ENCODE measurements around the gene CPM. TPM values are rescaled to one million over a fixed set of nuclear protein-coding genes. Genes with fewer than 3 reads are reported as not detected.
"Not testable (repeated sequence)": the region's sequence is repeated elsewhere in the genome, so short reads cannot be mapped to it uniquely, and the experiment has no call there.

CPM gene
- total and polyA plus RNA-seq, 4 donors = 0.56 to 26.6 (median 18.1) TPM

DNA sequence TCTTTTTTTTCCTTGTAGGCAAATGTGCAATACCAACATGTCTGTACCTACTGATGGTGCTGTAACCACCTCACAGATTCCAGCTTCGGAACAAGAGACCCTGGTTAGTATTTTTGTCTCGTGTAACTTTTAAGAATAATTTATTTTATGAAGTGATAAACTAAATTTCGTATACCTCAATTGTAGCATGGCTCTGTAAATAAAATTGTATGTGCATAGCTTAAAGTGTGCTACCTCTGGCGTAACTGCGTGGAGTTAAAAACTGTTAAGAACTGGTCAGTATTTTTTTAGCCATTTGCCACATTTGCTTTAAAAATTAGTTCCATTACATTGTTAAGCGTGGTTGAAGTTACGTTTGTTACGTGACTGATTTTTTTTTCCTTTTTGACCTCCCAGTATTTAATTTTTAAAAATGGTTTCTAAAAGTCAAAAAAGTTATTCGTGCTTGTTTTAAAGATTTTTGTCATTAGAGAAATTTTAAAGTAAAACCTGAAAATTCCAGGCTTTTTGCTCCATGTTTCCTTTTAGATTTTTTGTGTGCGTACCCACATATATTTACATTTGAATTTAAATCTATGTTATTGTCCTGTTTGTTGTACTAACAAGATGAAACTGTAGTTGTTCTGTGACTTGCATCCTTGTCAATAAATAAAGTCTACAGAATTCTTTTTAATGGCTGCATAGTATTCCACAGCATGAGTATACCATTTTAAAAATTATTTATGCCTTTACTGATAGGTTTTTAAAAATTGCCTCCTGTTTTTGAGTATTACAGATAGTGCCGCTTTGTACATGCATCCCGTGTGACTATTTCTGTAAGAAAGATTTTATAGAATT, 123.6 kb downstream of the CPM start:
- Histone ChIP-seq H3K4me3 (ENCODE audit: low read length in 2 of 2) (peak overlapping the region; percentile 91 to 92), H3K36me3 (ENCODE audit: control insufficient read depth in 1 of 2, insufficient read depth in 2 of 2, low read length in 1 of 2) (peaks cover 0 to 2% of the 10 kb centered on the region in 2 donors), H3K4me1 (ENCODE audit: control insufficient read depth in 1 of 2, insufficient read depth in 2 of 2, low read length in 2 of 2) (no peaks in the 10 kb centered on the region), H3K27me3 (ENCODE audit: control insufficient read depth in 1 of 2, insufficient read depth in 2 of 2, low read length in 1 of 2) (no peaks in the 10 kb centered on the region), H3K27ac (ENCODE audit: low read depth in 1 of 2, low read length in 2 of 2) (no peak overlapping the region), H3K9me3 (ENCODE audit: control insufficient read depth, low read length) (no peaks in the 10 kb centered on the region)
- no peak for DNase-seq
- intact Hi-C loops (cut with DNase I) = loop anchor here in 1 of 2 donors (2.0 to 10.0 kb wide), 2 partner anchors 63 to 445 kb away; partner anchors contain the start of gene SLC35E3
- ATAC-seq (ENCODE audit: low FRiP score) = no peak
- 67 to 72% methylated on average over 12 of the region's 12 CpGs for WGBS, 2 donors

DNA sequence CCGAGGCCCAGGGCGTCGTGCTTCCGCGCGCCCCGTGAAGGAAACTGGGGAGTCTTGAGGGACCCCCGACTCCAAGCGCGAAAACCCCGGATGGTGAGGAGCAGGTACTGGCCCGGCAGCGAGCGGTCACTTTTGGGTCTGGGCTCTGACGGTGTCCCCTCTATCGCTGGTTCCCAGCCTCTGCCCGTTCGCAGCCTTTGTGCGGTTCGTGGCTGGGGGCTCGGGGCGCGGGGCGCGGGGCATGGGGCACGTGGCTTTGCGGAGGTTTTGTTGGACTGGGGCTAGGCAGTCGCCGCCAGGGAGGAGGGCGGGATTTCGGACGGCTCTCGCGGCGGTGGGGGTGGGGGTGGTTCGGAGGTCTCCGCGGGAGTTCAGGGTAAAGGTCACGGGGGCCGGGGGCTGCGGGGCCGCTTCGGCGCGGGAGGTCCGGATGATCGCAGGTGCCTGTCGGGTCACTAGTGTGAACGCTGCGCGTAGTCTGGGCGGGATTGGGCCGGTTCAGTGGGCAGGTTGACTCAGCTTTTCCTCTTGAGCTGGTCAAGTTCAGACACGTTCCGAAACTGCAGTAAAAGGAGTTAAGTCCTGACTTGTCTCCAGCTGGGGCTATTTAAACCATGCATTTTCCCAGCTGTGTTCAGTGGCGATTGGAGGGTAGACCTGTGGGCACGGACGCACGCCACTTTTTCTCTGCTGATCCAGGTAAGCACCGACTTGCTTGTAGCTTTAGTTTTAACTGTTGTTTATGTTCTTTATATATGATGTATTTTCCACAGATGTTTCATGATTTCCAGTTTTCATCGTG, 124.4 kb downstream of the CPM start:
- Histone ChIP-seq H3K27me3 (ENCODE audit: control insufficient read depth in 1 of 2, insufficient read depth in 2 of 2, low read length in 1 of 2) (no peaks in the 10 kb centered on the region), H3K4me3 (ENCODE audit: low read length in 2 of 2) (peak overlapping the region; percentile 91 to 92), H3K27ac (ENCODE audit: low read depth in 1 of 2, low read length in 2 of 2) (peak overlapping the region; percentile 98 to 99), H3K4me1 (ENCODE audit: control insufficient read depth in 1 of 2, insufficient read depth in 2 of 2, low read length in 2 of 2) (no peaks in the 10 kb centered on the region), H3K36me3 (ENCODE audit: control insufficient read depth in 1 of 2, insufficient read depth in 2 of 2, low read length in 1 of 2) (peaks cover 0 to 2% of the 10 kb centered on the region in 2 donors), H3K9me3 (ENCODE audit: control insufficient read depth, low read length) (no peaks in the 10 kb centered on the region)
- ATAC-seq (ENCODE audit: low FRiP score) (peak; percentile 90), DNase-seq (peak; percentile 90 to 93)
- WGBS, 2 donors = 0% methylated on average over 61 of the region's 61 CpGs
- intact Hi-C loops (cut with DNase I) = loop anchor here in 1 of 2 donors (2.0 to 10.0 kb wide), 2 partner anchors 62 to 444 kb away; partner anchors contain the start of gene SLC35E3

DNA sequence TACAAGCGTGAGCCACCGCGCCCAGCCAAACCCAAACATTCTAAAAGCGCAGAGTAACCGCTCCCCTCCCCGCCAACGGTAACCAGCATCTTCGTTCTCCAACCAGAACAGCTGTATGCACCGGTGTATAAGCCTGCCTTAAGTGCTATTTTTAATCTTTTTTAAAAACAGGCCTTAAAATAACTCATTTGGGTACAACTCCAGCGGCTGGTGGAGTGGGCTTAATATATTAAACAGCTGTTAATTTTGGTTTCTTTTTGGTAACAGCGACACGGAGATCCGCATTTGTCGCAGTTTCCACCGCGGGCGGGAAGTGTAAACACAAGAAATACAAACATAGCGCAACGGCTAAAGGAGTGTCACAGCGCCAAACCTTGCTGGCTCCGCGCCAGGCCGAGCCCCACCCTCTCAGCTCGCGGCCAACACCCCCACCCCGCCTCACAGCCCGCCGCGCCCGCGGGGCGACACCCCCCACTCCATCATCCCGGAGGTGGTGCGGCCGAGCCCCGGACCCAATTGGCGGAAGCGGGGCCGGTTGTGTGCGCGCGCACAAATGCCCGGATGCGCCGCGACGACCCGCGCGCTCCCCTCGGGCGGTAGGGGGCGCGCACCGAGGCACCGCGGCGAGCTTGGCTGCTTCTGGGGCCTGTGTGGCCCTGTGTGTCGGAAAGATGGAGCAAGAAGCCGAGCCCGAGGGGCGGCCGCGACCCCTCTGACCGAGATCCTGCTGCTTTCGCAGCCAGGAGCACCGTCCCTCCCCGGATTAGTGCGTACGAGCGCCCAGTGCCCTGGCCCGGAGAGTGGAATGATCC, 125.2 kb downstream of the CPM start, which contains the start of gene MDM2:
TSS of gene MDM2 (plus strand) at position 602 of the 812 bp plus-strand sequence. CDS start 301 bp downstream, outside the sequence.
- H3K36me3 ChIP-seq (ENCODE audit: control insufficient read depth in 1 of 2, insufficient read depth in 2 of 2, low read length in 1 of 2) = peaks cover 0 to 2% of the 10 kb centered on the region in 2 donors
- 0 to 1% methylated on average over 60 to 72 of the region's 72 CpGs for WGBS, 2 donors
- H3K9me3 ChIP-seq (ENCODE audit: control insufficient read depth, low read length) = no peaks in the 10 kb centered on the region
- no peaks in the 10 kb centered on the region for H3K4me1 ChIP-seq (ENCODE audit: control insufficient read depth in 1 of 2, insufficient read depth in 2 of 2, low read length in 2 of 2)
- peak within 1 kb of the TSS; percentile 98 to 99 for H3K27ac ChIP-seq (ENCODE audit: low read depth in 1 of 2, low read length in 2 of 2)
- intact Hi-C loops (cut with DNase I) = loop anchor here in 1 of 2 donors (2.0 to 10.0 kb wide), 2 partner anchors 61 to 443 kb away; partner anchors contain the start of gene SLC35E3
- DNase-seq (peak; percentile 95 to 98), ATAC-seq (ENCODE audit: low FRiP score) (peak; percentile 98)
- no peaks in the 10 kb centered on the region for H3K27me3 ChIP-seq (ENCODE audit: control insufficient read depth in 1 of 2, insufficient read depth in 2 of 2, low read length in 1 of 2)
- H3K4me3 ChIP-seq (ENCODE audit: low read length in 2 of 2) = peak within 1 kb of the TSS; percentile 91 to 92

DNA sequence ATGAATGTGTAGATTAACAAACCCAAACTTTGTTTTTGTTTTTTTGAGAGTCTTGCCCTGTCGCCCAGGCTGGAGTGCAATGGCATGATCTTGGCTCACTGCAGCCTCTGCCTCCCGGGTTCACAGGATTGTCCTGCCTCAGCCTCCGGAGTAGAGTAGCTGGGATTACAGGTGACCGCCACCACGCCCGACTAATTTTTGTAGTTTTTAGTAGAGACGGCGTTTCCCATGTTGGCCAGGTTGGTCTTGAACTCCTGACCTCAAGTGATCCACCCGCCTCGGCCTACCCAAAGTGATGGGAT, 125.7 kb downstream of the CPM start:
- H3K27me3 ChIP-seq (ENCODE audit: control insufficient read depth in 1 of 2, insufficient read depth in 2 of 2, low read length in 1 of 2); H3K36me3 ChIP-seq (ENCODE audit: control insufficient read depth in 1 of 2, insufficient read depth in 2 of 2, low read length in 1 of 2); H3K9me3 ChIP-seq (ENCODE audit: control insufficient read depth, low read length); ATAC-seq (ENCODE audit: low FRiP score); H3K4me1 ChIP-seq (ENCODE audit: control insufficient read depth in 1 of 2, insufficient read depth in 2 of 2, low read length in 2 of 2): not testable (repeated sequence)
- WGBS, 2 donors = 12 to 14% methylated on average over 10 of the region's 10 CpGs
- H3K27ac ChIP-seq (ENCODE audit: low read depth in 1 of 2, low read length in 2 of 2) = peak overlapping the region; percentile 8 to 68
- H3K4me3 ChIP-seq (ENCODE audit: low read length in 2 of 2) = peak overlapping the region in 1 of 2 donors; percentile 91
- intact Hi-C loops (cut with DNase I) = loop anchor here in 1 of 2 donors (10.0 kb wide), 1 partner anchor 442 kb away; no protein-coding TSS in a partner anchor
- peak in 1 of 2 donors; percentile 83 for DNase-seq

DNA sequence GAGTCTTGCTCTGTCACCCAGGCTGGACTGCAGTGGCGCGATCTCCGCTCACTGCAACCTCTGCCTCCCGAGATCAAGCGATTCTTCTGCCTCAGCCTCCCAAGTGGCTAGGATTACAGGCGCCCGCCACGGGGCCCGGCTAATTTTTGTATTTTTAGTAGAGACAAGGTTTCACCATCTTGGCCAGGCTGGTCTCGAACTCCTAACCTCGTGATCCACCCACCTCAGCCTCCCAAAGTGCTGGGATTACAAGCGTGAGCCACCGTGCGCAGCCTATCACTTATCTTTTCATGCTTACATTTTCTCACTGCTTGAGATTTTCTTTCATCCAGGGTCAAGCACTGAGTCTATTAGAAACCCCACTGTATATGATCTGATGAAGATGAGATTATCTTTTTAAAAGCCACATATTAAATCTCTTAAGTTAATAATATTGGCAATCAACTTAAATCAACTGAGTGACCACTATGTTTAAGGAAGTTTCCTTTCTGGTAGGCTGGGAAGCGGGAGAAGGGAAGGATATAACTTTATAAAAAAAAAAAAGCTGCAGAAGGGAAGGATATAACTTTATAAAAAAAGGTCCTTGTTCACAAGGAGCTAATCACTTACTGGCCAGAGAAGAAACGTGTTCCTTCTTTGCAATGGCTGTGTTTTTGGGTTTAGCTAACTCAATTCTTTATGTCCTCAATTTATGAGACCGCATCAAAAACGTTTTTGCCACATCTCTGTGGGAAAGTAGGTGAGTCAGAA, 126.3 kb downstream of the CPM start:
- no peak overlapping the region for H3K27ac ChIP-seq (ENCODE audit: low read depth in 1 of 2, low read length in 2 of 2)
- WGBS, 2 donors = 89% methylated on average over 18 of the region's 18 CpGs

DNA sequence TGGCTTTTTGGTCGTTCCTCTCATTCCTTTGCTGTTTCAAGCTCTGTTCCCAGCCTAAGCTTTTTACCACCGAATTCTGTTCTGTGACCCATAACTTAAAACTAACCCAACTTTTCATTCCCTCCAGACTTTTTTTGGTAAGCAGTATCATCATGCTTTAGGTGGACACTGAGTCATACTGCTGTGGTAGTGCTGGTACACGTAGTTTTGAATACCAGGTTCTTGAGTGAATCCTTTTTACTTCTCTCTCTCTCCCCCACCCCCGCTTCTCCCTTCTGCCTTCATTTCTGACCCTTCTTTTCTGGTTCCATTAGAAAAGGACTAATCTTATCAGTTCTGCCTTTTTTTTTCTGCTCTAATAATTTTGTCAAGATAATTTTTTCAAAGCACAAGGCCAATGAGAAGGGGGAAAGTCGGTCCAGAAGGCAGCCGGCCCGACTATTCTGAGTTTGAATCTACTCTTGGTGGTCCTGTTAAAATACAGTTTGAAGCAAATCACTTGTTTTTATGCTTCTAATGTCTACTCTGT, 127.3 kb downstream of the CPM start:
- H3K4me3 ChIP-seq (ENCODE audit: low read length in 2 of 2) = no peak overlapping the region
- H3K27me3 ChIP-seq (ENCODE audit: control insufficient read depth in 1 of 2, insufficient read depth in 2 of 2, low read length in 1 of 2) = no peaks in the 10 kb centered on the region
- H3K27ac ChIP-seq (ENCODE audit: low read depth in 1 of 2, low read length in 2 of 2) = no peak overlapping the region
- ATAC-seq (ENCODE audit: low FRiP score) (no peak), DNase-seq (no peak)
- 69 to 77% methylated on average over 7 of the region's 7 CpGs for WGBS, 2 donors
- no peaks in the 10 kb centered on the region for H3K4me1 ChIP-seq (ENCODE audit: control insufficient read depth in 1 of 2, insufficient read depth in 2 of 2, low read length in 2 of 2)
- H3K9me3 ChIP-seq (ENCODE audit: control insufficient read depth, low read length) = no peaks in the 10 kb centered on the region
- no peaks in the 10 kb centered on the region for H3K36me3 ChIP-seq (ENCODE audit: control insufficient read depth in 1 of 2, insufficient read depth in 2 of 2, low read length in 1 of 2)
- intact Hi-C loops (cut with DNase I) = loop anchor here (2.0 to 10.0 kb wide), 2 partner anchors 53 to 441 kb away; no protein-coding TSS in a partner anchor

More for the DNA sequence above, 126.3 kb downstream of the CPM start:
- Histone ChIP-seq H3K4me1 (ENCODE audit: control insufficient read depth in 1 of 2, insufficient read depth in 2 of 2, low read length in 2 of 2) (no peaks in the 10 kb centered on the region), H3K27me3 (ENCODE audit: control insufficient read depth in 1 of 2, insufficient read depth in 2 of 2, low read length in 1 of 2) (no peaks in the 10 kb centered on the region), H3K36me3 (ENCODE audit: control insufficient read depth in 1 of 2, insufficient read depth in 2 of 2, low read length in 1 of 2) (no peaks in the 10 kb centered on the region), H3K4me3 (ENCODE audit: low read length in 2 of 2) (no peak overlapping the region), H3K9me3 (ENCODE audit: control insufficient read depth, low read length) (no peaks in the 10 kb centered on the region)
- intact Hi-C loops (cut with DNase I) = loop anchor here in 1 of 2 donors (10.0 kb wide), 1 partner anchor 442 kb away; no protein-coding TSS in a partner anchor
- DNase-seq (no peak), ATAC-seq (ENCODE audit: low FRiP score) (no peak)

DNA sequence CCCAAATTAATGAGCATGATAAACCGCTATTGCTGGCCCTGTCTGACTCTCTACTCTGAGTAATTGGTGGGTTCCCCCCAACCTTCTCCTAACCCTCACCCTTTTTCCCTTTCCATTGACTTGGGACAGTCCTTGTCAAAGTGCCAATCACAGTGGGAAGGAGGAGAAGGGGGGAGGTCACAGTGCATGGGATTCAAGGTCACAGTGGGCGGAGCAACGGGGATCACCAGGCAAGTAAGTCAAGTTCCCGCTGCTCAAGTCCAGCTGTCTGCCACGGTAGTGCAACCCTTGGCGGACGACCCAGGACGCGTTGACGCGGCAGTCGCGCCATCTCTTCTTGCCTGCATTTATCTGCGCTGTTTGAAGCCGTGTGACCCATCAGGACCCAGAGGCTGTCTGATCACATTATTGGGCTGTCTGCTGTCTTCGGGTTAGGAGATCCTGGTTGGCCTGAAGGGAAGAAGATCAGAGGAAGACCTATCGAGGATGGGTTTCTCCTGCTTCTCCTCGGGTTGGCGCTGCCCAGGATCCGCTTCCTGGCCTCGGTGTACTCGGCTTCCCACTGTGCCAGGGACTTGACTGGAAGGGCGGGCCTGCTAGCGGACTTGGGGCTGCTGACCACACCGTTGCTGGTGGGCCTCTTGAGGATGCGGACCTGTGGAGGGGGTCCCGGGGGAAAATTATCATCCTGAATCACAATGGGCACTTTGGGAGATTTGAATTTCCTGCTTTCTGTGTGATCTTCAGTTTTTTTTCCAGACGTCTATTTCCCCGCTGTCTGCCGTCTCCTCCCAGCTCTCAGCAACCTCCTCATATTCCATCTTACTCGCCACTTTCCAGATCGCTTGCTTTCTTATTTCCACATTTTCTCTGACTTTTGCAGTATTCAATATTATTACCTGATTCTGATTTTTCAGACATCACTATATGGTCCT, 128.0 kb downstream of the CPM start:
- 80 to 86% methylated on average over 31 to 32 of the region's 32 CpGs for WGBS, 2 donors
- intact Hi-C loops (cut with DNase I) = loop anchor here (2.0 to 10.0 kb wide), 2 partner anchors 52 to 440 kb away; no protein-coding TSS in a partner anchor
- DNase-seq = no peak

More for the DNA sequence above, 128.0 kb downstream of the CPM start:
- Histone ChIP-seq H3K9me3 (ENCODE audit: control insufficient read depth, low read length) (no peaks in the 10 kb centered on the region), H3K36me3 (ENCODE audit: control insufficient read depth in 1 of 2, insufficient read depth in 2 of 2, low read length in 1 of 2) (no peaks in the 10 kb centered on the region), H3K27me3 (ENCODE audit: control insufficient read depth in 1 of 2, insufficient read depth in 2 of 2, low read length in 1 of 2) (no peaks in the 10 kb centered on the region), H3K4me1 (ENCODE audit: control insufficient read depth in 1 of 2, insufficient read depth in 2 of 2, low read length in 2 of 2) (no peaks in the 10 kb centered on the region), H3K27ac (ENCODE audit: low read depth in 1 of 2, low read length in 2 of 2) (no peak overlapping the region), H3K4me3 (ENCODE audit: low read length in 2 of 2) (no peak overlapping the region)
- ATAC-seq (ENCODE audit: low FRiP score) = no peak
